Measurements from ENCODE around the gene SNX25.
A peak's percentile ranks its signal among the peaks of the same experiment; 100 is the strongest.
"Not testable (repeated sequence)": the region's sequence is repeated elsewhere in the genome, so short reads cannot be mapped to it uniquely, and the experiment has no call there.

The SNX25 gene

GRCh38 chr4:185207466-185207865 lies 1.9 kb upstream of the SNX25 start:
- peaks cover 5% of the 10 kb centered on the region; the same call in 1 of the 2 replicates for H3K4me1 ChIP-seq (ENCODE audit: control insufficient read depth, insufficient read depth, low read length)
- TF ChIP-seq ZNF514 (tag by site-specific recombination; IDR thresholded peaks at IDR 0.05): no peak
- H3K36me3 ChIP-seq (ENCODE audit: control insufficient read depth in 2 of 2, insufficient read depth in 1 of 2, low read length in 2 of 2): no peaks in the 10 kb centered on the region
- CTCF ChIA-PET: interaction anchor here (0.6 kb wide), 1 partner anchor 242 kb away, joined by 3 read pairs; no protein-coding TSS in a partner anchor
- H3K9me3 ChIP-seq (ENCODE audit: control insufficient read depth, insufficient read depth, low read depth, low read length): no peaks in the 10 kb centered on the region
- POLR2A ChIA-PET: no interaction called here
- H3K27ac ChIP-seq (ENCODE audit: extremely low read depth, low read depth, low read length): no peak overlapping the region
- H3K4me3 ChIP-seq (ENCODE audit: low read depth, low read length): no peak overlapping the region

GRCh38 chr4:185209852-185210101 lies 379 bp downstream of the SNX25 start:
- H3K27ac ChIP-seq (ENCODE audit: extremely low read depth, low read depth, low read length): peak overlapping the region; percentile 84; the same call in 1 of the 2 replicates
- CTCF ChIA-PET: interaction anchor here (0.7 kb wide), 1 partner anchor 12 kb away, joined by 4 read pairs; no protein-coding TSS in a partner anchor
- H3K36me3 ChIP-seq (ENCODE audit: control insufficient read depth in 2 of 2, insufficient read depth in 1 of 2, low read length in 2 of 2); H3K4me1 ChIP-seq (ENCODE audit: control insufficient read depth, insufficient read depth, low read length); POLR2A ChIA-PET; H3K9me3 ChIP-seq (ENCODE audit: control insufficient read depth, insufficient read depth, low read depth, low read length): not testable (repeated sequence)
- peak overlapping the region; percentile 74 for H3K4me3 ChIP-seq (ENCODE audit: low read depth, low read length)

GRCh38 chr4:185210102-185210981 lies 944 bp downstream of the SNX25 start:
- POLR2A ChIA-PET: no interaction called here
- H3K4me3 ChIP-seq (ENCODE audit: low read depth, low read length): peak overlapping the region; percentile 74

GRCh38 chr4:185211035-185211434 lies 1.6 kb downstream of the SNX25 start:
- POLR2A ChIA-PET: no interaction called here
- peaks cover 2% of the 10 kb centered on the region; the same call in 1 of the 2 replicates for H3K4me1 ChIP-seq (ENCODE audit: control insufficient read depth, insufficient read depth, low read length)
- no peaks in the 10 kb centered on the region for H3K36me3 ChIP-seq (ENCODE audit: control insufficient read depth in 2 of 2, insufficient read depth in 1 of 2, low read length in 2 of 2)
- TF ChIP-seq BCL6B (tag by site-specific recombination; IDR thresholded peaks at IDR 0.05) (no peak), CTCF (tag by site-specific recombination; IDR thresholded peaks at IDR 0.05) (no peak), ZSCAN23 (tag by site-specific recombination; IDR thresholded peaks at IDR 0.05) (no peak), YY1 (tag by site-specific recombination; IDR thresholded peaks at IDR 0.05) (no peak), ZNF658 (tag by site-specific recombination; IDR thresholded peaks at IDR 0.05) (no peak)
- no peaks in the 10 kb centered on the region for H3K9me3 ChIP-seq (ENCODE audit: control insufficient read depth, insufficient read depth, low read depth, low read length)
- no peak overlapping the region for H3K27ac ChIP-seq (ENCODE audit: extremely low read depth, low read depth, low read length)
- CTCF ChIA-PET: no interaction called here
- H3K4me3 ChIP-seq (ENCODE audit: low read depth, low read length): peak overlapping the region; percentile 74

More at GRCh38 chr4:185210102-185210981, 944 bp downstream of the SNX25 start:
- TF ChIP-seq ZNF544 (tag by site-specific recombination; IDR thresholded peaks at IDR 0.05): no peak
- no peak for TF ChIP-seq ZNF654 (tag by site-specific recombination; IDR thresholded peaks at IDR 0.05; ENCODE audit: low read depth)
- no peak for TF ChIP-seq KLF1 (tag by site-specific recombination; IDR thresholded peaks at IDR 0.05)
- TF ChIP-seq ZBTB26 (tag by site-specific recombination; optimal IDR thresholded peaks at IDR 0.05): peak; percentile 70
- no peak for TF ChIP-seq MEIS1 (CRISPR knock-in tag; IDR thresholded peaks at IDR 0.05; ENCODE audit: borderline replicate concordance)
- TF ChIP-seq ZNF394 (tag by site-specific recombination; IDR thresholded peaks at IDR 0.05; ENCODE audit: borderline replicate concordance): no peak; the same call in 1 of the 2 replicates
- peak; percentile 71 for TF ChIP-seq ZNF600 (tag by site-specific recombination; IDR thresholded peaks at IDR 0.05)
- TF ChIP-seq ZBTB17 (tag by site-specific recombination; IDR thresholded peaks at IDR 0.05): peak; percentile 84
- TF ChIP-seq SP7 (tag by site-specific recombination; IDR thresholded peaks at IDR 0.05): 0 out of 2 replicates have a peak, but pooled peaks have one; percentile 18
- peak; percentile 76 for TF ChIP-seq GLIS1 (tag by site-specific recombination; IDR thresholded peaks at IDR 0.05)
- TF ChIP-seq ZFHX2 (tag by site-specific recombination; conservative IDR thresholded peaks at IDR 0.05): 0 out of 2 replicates have a peak, but pooled peaks have one; percentile 6
- TF ChIP-seq ZBTB20 (tag by site-specific recombination; IDR thresholded peaks at IDR 0.05): peak; percentile 68; the same call in 1 of the 2 replicates
- peak; percentile 73; the same call in 1 of the 2 replicates for TF ChIP-seq GLIS2 (tag by site-specific recombination; IDR thresholded peaks at IDR 0.05)
- peak; percentile 99 for TF ChIP-seq ZBTB48 (tag by site-specific recombination; IDR thresholded peaks at IDR 0.05)
- 0 out of 2 replicates have a peak, but pooled peaks have one; percentile 30 for TF ChIP-seq ZEB2 (tag by site-specific recombination; IDR thresholded peaks at IDR 0.05)
- TF ChIP-seq KLF8 (tag by site-specific recombination; IDR thresholded peaks at IDR 0.05): no peak
- peak; percentile 68 for TF ChIP-seq ZIC2 (tag by site-specific recombination; IDR thresholded peaks at IDR 0.05)
- TF ChIP-seq ZBTB8A (tag by site-specific recombination; IDR thresholded peaks at IDR 0.05): peak; percentile 64
- 0 out of 2 replicates have a peak, but pooled peaks have one; percentile 20 for TF ChIP-seq ZNF692 (tag by site-specific recombination; IDR thresholded peaks at IDR 0.05)
- TF ChIP-seq ZNF416 (tag by site-specific recombination; IDR thresholded peaks at IDR 0.05): no peak
- no peak for TF ChIP-seq RBAK (tag by site-specific recombination; IDR thresholded peaks at IDR 0.05)
- H3K9me3 ChIP-seq (ENCODE audit: control insufficient read depth, insufficient read depth, low read depth, low read length): no peaks in the 10 kb centered on the region
- CTCF ChIA-PET: interaction anchor here (0.7 kb wide), 1 partner anchor 11 kb away, joined by 4 read pairs; no protein-coding TSS in a partner anchor
- no peaks in the 10 kb centered on the region for H3K36me3 ChIP-seq (ENCODE audit: control insufficient read depth in 2 of 2, insufficient read depth in 1 of 2, low read length in 2 of 2)
- H3K4me1 ChIP-seq (ENCODE audit: control insufficient read depth, insufficient read depth, low read length): peaks cover 2% of the 10 kb centered on the region; the same call in 1 of the 2 replicates
- H3K27ac ChIP-seq (ENCODE audit: extremely low read depth, low read depth, low read length): peak overlapping the region; percentile 84; the same call in 1 of the 2 replicates
